B cell (primary cell): ENCODE results near the gene FUT9. TPM values are rescaled to one million over a fixed set of nuclear protein-coding genes. Genes with fewer than 3 reads are reported as not detected.

ENCODE experiments used
- ATAC-seq: fragments of 200-7000 bp; cut with Tn5 transposase; one replicate; pipeline ENCODE4 v1.10.0; 2021; ENCODE audit warnings: low read depth, mild to moderate bottlenecking, moderate number of reproducible peaks, moderate library complexity
- CTCF ChIA-PET: fragments of 350-600 bp; sonication (Branson Sonifier 250); formaldehyde crosslinking; loops from one replicate; lab custom pipeline; 2021; ENCODE audit warnings: antibody characterized with exemption, inconsistent platforms; lab: Charles Lee
- POLR2A ChIA-PET: fragments of 350-600 bp; sonication (Branson Sonifier 250); formaldehyde crosslinking; loops from one replicate; lab custom pipeline; 2021; ENCODE audit warnings: antibody characterized with exemption; lab: Charles Lee
- DNase-seq: peaks from one replicate; pipeline ENCODE4 v3.0.0; 2013
- H2AFZ ChIP-seq: 2 replicates; pipeline ENCODE4 v1.6.1; 2012; ENCODE audit warnings: mild to moderate bottlenecking, low read depth, low read length; ENCODE audit not compliant: insufficient read depth, poor library complexity, severe bottlenecking
- H3K27ac ChIP-seq, 2 donors: 1 replicate in 1 of 2; 2 replicates in 1 of 2; pipeline ENCODE4 v1.5.1; 2012 to 2013; ENCODE audit warnings: low read length in 2 of 2, mild to moderate bottlenecking in 2 of 2, moderate library complexity in 1 of 2
- H3K27me3 ChIP-seq, 4 experiments: fragments of 200-600 bp in 1 of 4; sonication (generic) in 1 of 4; replicated peaks in 1 of 4; 1 replicate in 2 of 4; 2 replicates in 2 of 4; pipeline versions ENCODE4 v1.6.1 to v1.7.0; 2013 to 2016; ENCODE audit warnings: low read length in 3 of 4, mild to moderate bottlenecking in 2 of 4, mixed read lengths in 1 of 4, moderate library complexity in 1 of 4; ENCODE audit not compliant: insufficient read depth in 4 of 4, control insufficient read depth in 3 of 4; ENCODE audit errors: control extremely low read depth in 1 of 4
- H3K36me3 ChIP-seq, 2 experiments: replicated peaks in 1 of 2; 1 replicate in 1 of 2; 2 replicates in 1 of 2; pipeline versions ENCODE4 v1.6.1 to v1.7.1; 2013; ENCODE audit warnings: low read length in 1 of 2; ENCODE audit not compliant: insufficient read depth in 2 of 2, control insufficient read depth in 1 of 2; ENCODE audit errors: control extremely low read depth in 1 of 2, extremely low read depth in 1 of 2
- H3K4me1 ChIP-seq, 2 donors: fragments of 200-600 bp in 1 of 2; sonication (generic) in 1 of 2; 1 replicate in 1 of 2; 2 replicates in 1 of 2; pipeline versions ENCODE4 v1.5.1 to v1.6.1; 2013 to 2017; ENCODE audit warnings: low read length in 2 of 2; ENCODE audit not compliant: control insufficient read depth in 2 of 2, insufficient read depth in 2 of 2
- H3K4me2 ChIP-seq: replicated peaks from 2 replicates; pipeline ENCODE3; 2012; ENCODE audit warnings: mild to moderate bottlenecking, low read depth, low read length; ENCODE audit not compliant: poor library complexity, severe bottlenecking
- H3K4me3 ChIP-seq, 5 experiments: fragments of 200-600 bp in 1 of 5; sonication (generic) in 1 of 5; 1 replicate in 3 of 5; 2 replicates in 2 of 5; pipeline versions ENCODE4 v1.5.1 to v1.7.0; 2011 to 2016; ENCODE audit warnings: low read length in 4 of 5, mild to moderate bottlenecking in 4 of 5, low read depth in 2 of 5, control low read depth in 1 of 5, moderate library complexity in 1 of 5; ENCODE audit not compliant: insufficient read depth in 1 of 5; ENCODE audit errors: control extremely low read depth in 1 of 5, extremely low read depth in 1 of 5
- H3K79me2 ChIP-seq: fragments of 200-600 bp; sonication (generic); one replicate; pipeline ENCODE4 v1.6.0; 2016; ENCODE audit warnings: low read length; ENCODE audit not compliant: control insufficient read depth, insufficient read depth
- H3K9ac ChIP-seq: fragments of 200-600 bp; sonication (generic); 2 replicates; pipeline ENCODE4 v1.6.1; 2017; ENCODE audit warnings: mild to moderate bottlenecking, low read length, moderate library complexity
- H3K9me3 ChIP-seq, 3 donors: one replicate each; pipeline versions ENCODE4 v1.6.1 to v1.7.1; 2013; ENCODE audit warnings: low read length in 2 of 3; ENCODE audit not compliant: control insufficient read depth in 2 of 3, insufficient read depth in 1 of 3; ENCODE audit errors: control extremely low read depth in 1 of 3
- H4K20me1 ChIP-seq: 2 replicates; pipeline ENCODE4 v1.6.0; 2012; ENCODE audit warnings: mild to moderate bottlenecking, low read length; ENCODE audit not compliant: insufficient read depth, control insufficient read depth, poor library complexity, severe bottlenecking
- H3K27ac Mint-ChIP-seq: one replicate; pipeline ENCODE4 v1.8.0; 2021; ENCODE audit warnings: mixed read lengths
- H3K27me3 Mint-ChIP-seq: one replicate; pipeline ENCODE4 v1.8.0; 2021; ENCODE audit warnings: mixed read lengths
- H3K4me1 Mint-ChIP-seq: one replicate; pipeline ENCODE4 v1.8.0; 2021; ENCODE audit warnings: mixed read lengths
- H3K4me3 Mint-ChIP-seq: one replicate; pipeline ENCODE4 v1.8.0; 2021; ENCODE audit warnings: mixed read lengths
- H3K9me3 Mint-ChIP-seq: one replicate; pipeline ENCODE4 v1.8.0; 2022; ENCODE audit warnings: mixed read lengths; ENCODE audit not compliant: insufficient read depth
- EZH2 ChIP-seq: IDR thresholded peaks from 2 replicates; pipeline ENCODE4 v1.6.1; 2012; ENCODE audit warnings: borderline replicate concordance, low read depth, mild to moderate bottlenecking, moderate library complexity, low read length; ENCODE audit not compliant: insufficient read depth, poor library complexity, severe bottlenecking
- WGBS: methylation state at CpG from one replicate; pipeline ENCODE4 v1.1.5; 2013; ENCODE audit warnings: missing lambda C conversion rate; ENCODE audit not compliant: insufficient coverage; 5-methylcytosine and 5-hydroxymethylcytosine counted together
- intact Hi-C: fragments of 100-400 bp; cut with micrococcal nuclease; formaldehyde crosslinking; loops from one replicate; pipeline ENCODE4 v1.10.0; 2022
- polyA plus RNA-seq: library from polyadenylated mRNA; depleted of rRNA; stranded (reverse); fragments of >200 nt; gene quantifications from 2 replicates; pipeline ENCODE4 v1.2.3, GENCODE V29; 2012
- total RNA-seq, 2 donors: library from RNA; stranded (reverse); fragments of 120-200 nt in 1 of 2; gene quantifications; 1 replicate in 1 of 2; 2 replicates in 1 of 2; pipeline versions ENCODE4 v1.2.3 to v1.2.4, GENCODE V29; 2013 to 2022
- TF ChIP-seq, protein P1 (sequence below): fragments of 200-600 bp; IDR thresholded peaks from one replicate; pipeline ENCODE4 v1.8.0; 2022; ENCODE audit warnings: antibody characterized with exemption, mild to moderate bottlenecking

The FUT9 gene
- total and polyA plus RNA-seq, 2 donors (not counting 1 experiment from before 2014, with no cell fraction given) = not detected

DNA sequence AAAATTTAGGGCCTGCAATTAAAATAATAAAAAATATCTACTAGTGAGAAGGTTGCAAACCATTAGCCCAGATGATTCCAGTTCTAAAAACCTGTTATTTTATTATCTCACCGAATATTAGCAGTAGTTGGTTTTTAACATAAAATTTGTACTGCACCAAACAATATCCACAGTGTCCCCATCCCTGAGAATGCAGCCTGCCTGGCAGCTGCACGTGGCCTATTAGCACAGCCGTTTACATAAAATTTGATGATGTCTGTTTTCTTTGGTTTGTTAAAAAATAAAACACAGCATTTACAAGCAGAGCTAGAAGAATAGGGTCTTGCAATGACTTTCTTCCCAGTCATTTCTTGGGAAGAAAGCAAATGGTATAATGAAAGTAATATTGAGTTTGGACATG, 58.2 kb downstream of the FUT9 start:
- no peaks in the 10 kb centered on the region for H3K9me3 Mint-ChIP-seq
- POLR2A ChIA-PET = no interaction called here
- no peak overlapping the region for H3K9ac ChIP-seq
- no peak overlapping the region for H3K4me3 Mint-ChIP-seq
- TF ChIP-seq, protein P1, sequence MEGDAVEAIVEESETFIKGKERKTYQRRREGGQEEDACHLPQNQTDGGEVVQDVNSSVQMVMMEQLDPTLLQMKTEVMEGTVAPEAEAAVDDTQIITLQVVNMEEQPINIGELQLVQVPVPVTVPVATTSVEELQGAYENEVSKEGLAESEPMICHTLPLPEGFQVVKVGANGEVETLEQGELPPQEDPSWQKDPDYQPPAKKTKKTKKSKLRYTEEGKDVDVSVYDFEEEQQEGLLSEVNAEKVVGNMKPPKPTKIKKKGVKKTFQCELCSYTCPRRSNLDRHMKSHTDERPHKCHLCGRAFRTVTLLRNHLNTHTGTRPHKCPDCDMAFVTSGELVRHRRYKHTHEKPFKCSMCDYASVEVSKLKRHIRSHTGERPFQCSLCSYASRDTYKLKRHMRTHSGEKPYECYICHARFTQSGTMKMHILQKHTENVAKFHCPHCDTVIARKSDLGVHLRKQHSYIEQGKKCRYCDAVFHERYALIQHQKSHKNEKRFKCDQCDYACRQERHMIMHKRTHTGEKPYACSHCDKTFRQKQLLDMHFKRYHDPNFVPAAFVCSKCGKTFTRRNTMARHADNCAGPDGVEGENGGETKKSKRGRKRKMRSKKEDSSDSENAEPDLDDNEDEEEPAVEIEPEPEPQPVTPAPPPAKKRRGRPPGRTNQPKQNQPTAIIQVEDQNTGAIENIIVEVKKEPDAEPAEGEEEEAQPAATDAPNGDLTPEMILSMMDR = no peak
- TF ChIP-seq EZH2 = no peak
- CTCF ChIA-PET = no interaction called here
- H3K36me3 ChIP-seq = no peaks in the 10 kb centered on the region
- H3K27ac Mint-ChIP-seq = no peak overlapping the region
- H3K27me3 ChIP-seq = no peaks in the 10 kb centered on the region
- H3K79me2 ChIP-seq = no peaks in the 10 kb centered on the region
- H3K9me3 ChIP-seq = no peaks in the 10 kb centered on the region
- intact Hi-C loops = no loop called here
- H4K20me1 ChIP-seq = no peaks in the 10 kb centered on the region
- no peaks in the 10 kb centered on the region for H3K27me3 Mint-ChIP-seq
- ATAC-seq (no peak), DNase-seq (no peak)
- no peak overlapping the region for H2AFZ ChIP-seq
- no peak overlapping the region for H3K27ac ChIP-seq
- H3K4me2 ChIP-seq = no peak overlapping the region
- H3K4me3 ChIP-seq = no peak overlapping the region
- H3K4me1 Mint-ChIP-seq = no peaks in the 10 kb centered on the region
- no CpG with 5 or more reads among the region's 3 CpGs for WGBS
- H3K4me1 ChIP-seq = no peaks in the 10 kb centered on the region

DNA sequence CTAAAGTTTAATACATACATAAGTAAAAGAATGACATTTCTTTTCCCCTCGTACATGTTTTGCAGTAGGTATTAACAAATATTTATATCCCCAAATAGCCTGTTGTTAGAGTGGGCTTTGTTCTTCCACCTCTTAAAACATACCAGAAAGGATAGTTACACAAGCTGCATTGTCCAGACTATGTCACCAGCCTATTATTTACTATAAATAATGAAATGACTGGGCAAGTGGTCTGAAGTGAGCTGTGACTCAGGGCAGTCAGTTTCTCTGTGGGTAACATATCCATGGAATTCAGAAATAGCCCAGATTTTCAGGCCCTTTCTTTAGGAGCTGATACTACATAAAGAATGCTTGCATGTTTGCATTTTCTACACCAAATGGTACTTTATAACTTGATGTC, 60.1 kb downstream of the FUT9 start:
- DNase-seq (no peak), ATAC-seq (no peak)
- Histone ChIP-seq H4K20me1 (no peaks in the 10 kb centered on the region), H3K9me3 (no peaks in the 10 kb centered on the region), H3K9ac (no peak overlapping the region), H3K36me3 (no peaks in the 10 kb centered on the region), H3K4me3 (no peak overlapping the region), H3K4me2 (no peak overlapping the region), H3K79me2 (no peaks in the 10 kb centered on the region), H3K27me3 (no peaks in the 10 kb centered on the region), H3K4me1 (no peaks in the 10 kb centered on the region), H2AFZ (no peak overlapping the region), H3K27ac (no peak overlapping the region)
- Mint-ChIP-seq H3K4me1 (no peaks in the 10 kb centered on the region), H3K9me3 (no peaks in the 10 kb centered on the region), H3K4me3 (no peak overlapping the region), H3K27ac (no peak overlapping the region), H3K27me3 (no peaks in the 10 kb centered on the region)
- ChIA-PET POLR2A (no interaction called here), CTCF (no interaction called here)
- no CpG with 5 or more reads among the region's 1 CpG for WGBS
- TF ChIP-seq, protein P1 = no peak
- TF ChIP-seq EZH2 = no peak
- intact Hi-C loops = no loop called here
